Endometrium (tissue), 2 donors: ENCODE data around the gene BLCAP.
"Not testable (repeated sequence)": the region's sequence is repeated elsewhere in the genome, so short reads cannot be mapped to it uniquely, and the experiment has no call there.

Experiments used
- FAIRE-seq: peaks from 2 replicates; lab custom pipeline; 2012; peaks lifted over from hg19 to GRCh38; lab: Jason Lieb, UNC
- donor health status: control.
- donor health status: control.

BLCAP gene

GRCh38 chr20:37480919-37481318, 46.8 kb downstream of the BLCAP start:
- FAIRE-seq, result no peak

- FAIRE-seq, result no peak
Measured at GRCh38 chr20:37479925-37480691, 47.6 kb downstream of the BLCAP start.

GRCh38 chr20:37479266-37479665, 48.4 kb downstream of the BLCAP start:
- FAIRE-seq, result no peak

- FAIRE-seq, result no peak
Measured at GRCh38 chr20:37477041-37477440, 50.6 kb downstream of the BLCAP start.

GRCh38 chr20:37475252-37475651, 52.4 kb downstream of the BLCAP start:
- no peak for FAIRE-seq

GRCh38 chr20:37474386-37474785, 53.3 kb downstream of the BLCAP start:
- FAIRE-seq, result no peak

- FAIRE-seq, result no peak
Measured at GRCh38 chr20:37473249-37474000, 54.3 kb downstream of the BLCAP start.

GRCh38 chr20:37472435-37472834, 55.2 kb downstream of the BLCAP start:
- FAIRE-seq, result not testable (repeated sequence)

- no peak for FAIRE-seq
Measured at GRCh38 chr20:37471741-37472235, 55.9 kb downstream of the BLCAP start.

GRCh38 chr20:37470190-37470589, 57.5 kb downstream of the BLCAP start:
- not testable (repeated sequence) for FAIRE-seq

- FAIRE-seq, result no peak
Measured at GRCh38 chr20:37469531-37469930, 58.1 kb downstream of the BLCAP start.

GRCh38 chr20:37468886-37469285, 58.8 kb downstream of the BLCAP start:
- no peak for FAIRE-seq
